Stomach smooth muscle (tissue), 2 donors: Measurements from ENCODE around the gene RSKR.

Experiments used
- H3K27ac ChIP-seq: one replicate; pipeline ENCODE4 v1.7.0; 2013; ENCODE audit warnings: mild to moderate bottlenecking, low read length, inconsistent platforms
- H3K27me3 ChIP-seq, 2 donors: one replicate each; pipeline ENCODE4 v1.7.0; 2013; ENCODE audit warnings: low read length in 2 of 2; ENCODE audit not compliant: insufficient read depth in 2 of 2, control insufficient read depth in 1 of 2
- H3K36me3 ChIP-seq, 2 donors: one replicate each; pipeline ENCODE4 v1.7.0; 2013; ENCODE audit warnings: low read length in 2 of 2; ENCODE audit not compliant: control insufficient read depth in 2 of 2, insufficient read depth in 2 of 2
- H3K4me1 ChIP-seq: one replicate; pipeline ENCODE4 v1.7.0; 2013; ENCODE audit warnings: low read length; ENCODE audit not compliant: control insufficient read depth, insufficient read depth
- H3K4me3 ChIP-seq, 2 donors: one replicate each; pipeline ENCODE4 v1.7.0; 2013; ENCODE audit warnings: low read length in 2 of 2
- H3K9ac ChIP-seq, 2 donors: one replicate each; pipeline ENCODE4 v1.7.0; 2013; ENCODE audit warnings: low read length in 2 of 2, mild to moderate bottlenecking in 1 of 2
- H3K9me3 ChIP-seq, 2 donors: one replicate each; pipeline ENCODE4 v1.7.0; 2013; ENCODE audit warnings: low read length in 2 of 2; ENCODE audit not compliant: control insufficient read depth in 2 of 2
- donor health status: healthy.
- donor health status: Pancreatic carcinoma.

RSKR gene

DNA sequence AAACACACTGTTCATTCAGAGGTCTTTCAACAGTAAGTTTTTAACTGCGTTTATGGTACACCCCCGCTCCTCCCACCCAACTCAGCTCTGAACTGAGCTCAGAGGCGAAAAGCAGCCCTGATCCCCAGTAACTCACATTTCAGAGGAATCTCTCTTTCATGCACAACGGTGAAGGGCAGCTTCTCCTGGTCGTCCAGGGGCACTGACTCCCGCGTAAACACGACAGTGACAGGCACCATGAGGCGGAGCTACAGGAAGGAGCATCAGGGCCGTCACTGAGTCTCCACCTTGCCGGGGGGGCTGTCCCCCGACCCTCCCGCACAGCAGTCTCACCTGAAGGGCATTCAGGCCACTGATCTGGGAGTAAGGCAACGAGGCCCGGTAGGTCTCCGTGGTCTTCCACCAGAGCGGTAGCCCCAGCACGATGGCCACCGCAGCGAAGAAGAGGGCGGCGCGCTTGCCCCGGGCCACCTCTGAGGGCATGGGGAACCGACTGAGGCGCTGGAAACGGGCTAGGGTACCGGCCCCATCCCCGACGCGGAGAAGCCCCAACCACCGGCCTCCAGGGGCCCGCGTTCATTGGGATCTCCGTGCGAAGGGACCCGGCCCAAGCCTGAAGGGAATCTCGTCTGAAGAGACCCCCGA, 43.1 kb downstream of the RSKR start:
- Histone ChIP-seq H3K4me1 (peaks cover 28% of the 10 kb centered on the region), H3K27ac (peak overlapping the region; percentile 67), H3K9ac (peak overlapping the region; percentile 83 to 87), H3K27me3 (no peaks in the 10 kb centered on the region), H3K4me3 (peak overlapping the region; percentile 88 to 97), H3K9me3 (no peaks in the 10 kb centered on the region), H3K36me3 (no peaks in the 10 kb centered on the region)

DNA sequence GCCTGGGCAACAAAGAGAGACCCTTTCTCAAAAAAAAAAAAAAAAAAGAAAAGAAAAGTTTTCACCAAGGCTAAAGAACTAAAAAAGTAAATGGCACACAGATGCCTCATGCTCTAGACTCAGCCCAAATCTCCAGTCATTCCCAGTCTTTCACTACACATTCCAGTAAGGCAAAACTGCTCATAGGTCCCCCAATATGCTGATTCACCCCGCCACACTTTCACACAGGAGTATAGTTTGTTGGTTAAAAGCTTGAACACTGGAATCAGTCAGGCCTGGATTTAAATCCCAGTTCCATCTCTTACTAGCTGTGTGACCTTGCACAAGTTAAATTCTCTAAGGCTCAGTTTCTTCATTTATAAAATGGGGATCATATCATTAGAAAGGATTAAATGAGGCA, 44.5 kb downstream of the RSKR start:
- Histone ChIP-seq H3K4me1 (peaks cover 23% of the 10 kb centered on the region), H3K27ac (no peak overlapping the region), H3K9ac (no peak overlapping the region), H3K9me3 (no peaks in the 10 kb centered on the region), H3K27me3 (no peaks in the 10 kb centered on the region), H3K4me3 (no peak overlapping the region), H3K36me3 (no peaks in the 10 kb centered on the region)

DNA sequence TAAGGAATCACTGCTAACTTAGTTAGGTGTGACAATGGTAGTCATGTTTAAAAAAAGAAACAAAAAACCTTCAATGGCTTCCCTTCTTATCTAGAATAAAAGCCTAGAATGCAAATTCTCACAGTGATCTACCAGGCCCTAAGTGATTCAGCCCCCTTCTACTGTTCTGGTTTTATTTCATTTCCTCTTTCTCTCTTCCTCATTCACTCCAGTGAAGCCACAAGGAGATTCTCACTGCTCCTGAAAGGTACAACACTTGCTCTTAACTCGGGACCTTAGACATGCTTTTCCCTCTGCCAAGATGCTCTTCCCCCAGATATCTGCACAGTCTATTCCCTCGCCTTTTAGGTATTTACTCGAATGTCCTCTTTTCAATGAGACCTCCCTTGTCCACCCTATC, 46.4 kb downstream of the RSKR start:
- Histone ChIP-seq H3K36me3 (peaks cover 4 to 9% of the 10 kb centered on the region in 2 donors), H3K9me3 (no peaks in the 10 kb centered on the region), H3K27me3 (no peaks in the 10 kb centered on the region), H3K4me1 (peaks cover 26% of the 10 kb centered on the region), H3K4me3 (no peak overlapping the region), H3K9ac (no peak overlapping the region), H3K27ac (no peak overlapping the region)

DNA sequence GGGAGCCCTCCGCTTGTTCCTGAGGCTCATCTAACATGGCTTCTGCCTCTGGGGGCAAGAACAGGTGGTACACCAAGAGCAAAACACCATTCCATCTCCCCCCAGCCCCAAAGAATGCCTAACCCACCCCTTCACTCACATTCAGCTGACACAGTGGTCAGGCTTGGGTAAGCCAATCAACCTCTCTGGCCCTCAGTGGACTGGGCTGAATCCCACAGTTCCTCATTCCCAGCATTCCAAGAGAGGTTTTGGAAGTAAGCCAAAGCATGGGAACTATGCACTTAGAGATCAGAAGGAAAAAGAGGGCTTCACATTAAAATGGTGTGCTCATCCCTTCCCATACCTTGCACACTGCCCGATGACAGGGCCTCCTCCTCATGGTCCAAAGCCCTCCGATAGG, 50.5 kb downstream of the RSKR start:
- Histone ChIP-seq H3K9me3 (no peaks in the 10 kb centered on the region), H3K36me3 (peaks cover 20 to 26% of the 10 kb centered on the region in 2 donors), H3K9ac (no peak overlapping the region), H3K4me3 (no peak overlapping the region), H3K27me3 (no peaks in the 10 kb centered on the region), H3K4me1 (peaks cover 4% of the 10 kb centered on the region), H3K27ac (no peak overlapping the region)
